ENCODE data around the gene ICOS.

ICOS gene

DNA sequence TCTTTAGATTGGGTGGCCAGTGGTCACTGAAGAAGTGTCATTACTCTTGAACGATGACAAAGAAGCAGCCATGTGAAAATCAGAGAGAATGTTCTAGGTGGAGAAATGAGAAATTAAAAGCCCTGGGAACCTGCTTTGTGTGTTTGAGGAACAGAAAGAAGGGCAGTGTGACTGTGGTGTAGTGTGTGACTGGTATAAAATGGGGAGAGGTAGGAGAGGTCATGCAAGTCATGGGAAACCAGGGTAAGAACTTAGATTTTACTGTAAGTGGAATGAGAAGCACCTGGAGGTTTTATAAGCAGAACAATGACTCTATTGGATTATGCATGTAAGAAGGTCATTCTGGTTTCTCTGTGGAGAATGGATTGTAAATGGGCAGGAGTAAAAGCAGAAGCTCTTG is 12.2 kb downstream of the ICOS start:
- TF ChIP-seq, protein P1, sequence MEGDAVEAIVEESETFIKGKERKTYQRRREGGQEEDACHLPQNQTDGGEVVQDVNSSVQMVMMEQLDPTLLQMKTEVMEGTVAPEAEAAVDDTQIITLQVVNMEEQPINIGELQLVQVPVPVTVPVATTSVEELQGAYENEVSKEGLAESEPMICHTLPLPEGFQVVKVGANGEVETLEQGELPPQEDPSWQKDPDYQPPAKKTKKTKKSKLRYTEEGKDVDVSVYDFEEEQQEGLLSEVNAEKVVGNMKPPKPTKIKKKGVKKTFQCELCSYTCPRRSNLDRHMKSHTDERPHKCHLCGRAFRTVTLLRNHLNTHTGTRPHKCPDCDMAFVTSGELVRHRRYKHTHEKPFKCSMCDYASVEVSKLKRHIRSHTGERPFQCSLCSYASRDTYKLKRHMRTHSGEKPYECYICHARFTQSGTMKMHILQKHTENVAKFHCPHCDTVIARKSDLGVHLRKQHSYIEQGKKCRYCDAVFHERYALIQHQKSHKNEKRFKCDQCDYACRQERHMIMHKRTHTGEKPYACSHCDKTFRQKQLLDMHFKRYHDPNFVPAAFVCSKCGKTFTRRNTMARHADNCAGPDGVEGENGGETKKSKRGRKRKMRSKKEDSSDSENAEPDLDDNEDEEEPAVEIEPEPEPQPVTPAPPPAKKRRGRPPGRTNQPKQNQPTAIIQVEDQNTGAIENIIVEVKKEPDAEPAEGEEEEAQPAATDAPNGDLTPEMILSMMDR (IDR thresholded peaks at IDR 0.05; ENCODE audit: poor library complexity, severe bottlenecking) = no peak
- H3K9me3 ChIP-seq (ENCODE audit: severe bottlenecking) = no peaks in the 10 kb centered on the region
- no peaks in the 10 kb centered on the region for H3K4me1 ChIP-seq (ENCODE audit: insufficient read depth, poor library complexity, severe bottlenecking)
- ATAC-seq (ENCODE audit: low read depth) = no peak
- no peaks in the 10 kb centered on the region for H3K36me3 ChIP-seq (ENCODE audit: low read depth)
- no peaks in the 10 kb centered on the region for H3K27me3 ChIP-seq (ENCODE audit: insufficient read depth, poor library complexity, severe bottlenecking)
- no peak overlapping the region for H3K27ac ChIP-seq (ENCODE audit: poor library complexity, severe bottlenecking)
- no peak for DNase-seq (ENCODE audit: low spot score)
- no peak overlapping the region for H3K4me3 ChIP-seq (ENCODE audit: severe bottlenecking)

DNA sequence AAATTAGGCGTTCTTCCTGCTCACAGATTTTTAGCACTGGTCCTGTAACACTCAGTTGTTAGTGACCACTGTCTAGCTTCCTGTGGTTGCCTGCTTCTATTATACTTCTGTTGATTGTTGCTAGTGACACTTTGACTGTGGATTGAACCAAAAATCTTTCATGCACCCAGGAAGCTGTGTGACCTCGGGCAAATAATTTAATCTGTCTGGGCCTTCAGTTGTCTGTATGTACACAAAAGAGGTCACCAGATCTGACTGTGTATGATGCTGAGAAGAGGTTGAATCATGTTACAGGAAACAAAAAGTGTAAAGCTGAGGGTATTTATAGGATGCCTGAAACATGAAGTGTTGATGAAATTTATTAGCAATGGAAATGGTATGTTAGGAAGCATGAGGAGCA is 12.7 kb downstream of the ICOS start:
- ATAC-seq (ENCODE audit: low read depth) (peak; percentile 66), DNase-seq (ENCODE audit: low spot score) (no peak)
- TF ChIP-seq, protein P1 (IDR thresholded peaks at IDR 0.05; ENCODE audit: poor library complexity, severe bottlenecking) = no peak
- H3K27ac ChIP-seq (ENCODE audit: poor library complexity, severe bottlenecking) = no peak overlapping the region
- H3K9me3 ChIP-seq (ENCODE audit: severe bottlenecking) = no peaks in the 10 kb centered on the region
- H3K36me3 ChIP-seq (ENCODE audit: low read depth) = no peaks in the 10 kb centered on the region
- no peak overlapping the region for H3K4me3 ChIP-seq (ENCODE audit: severe bottlenecking)
- H3K27me3 ChIP-seq (ENCODE audit: insufficient read depth, poor library complexity, severe bottlenecking) = no peaks in the 10 kb centered on the region
- H3K4me1 ChIP-seq (ENCODE audit: insufficient read depth, poor library complexity, severe bottlenecking) = no peaks in the 10 kb centered on the region

DNA sequence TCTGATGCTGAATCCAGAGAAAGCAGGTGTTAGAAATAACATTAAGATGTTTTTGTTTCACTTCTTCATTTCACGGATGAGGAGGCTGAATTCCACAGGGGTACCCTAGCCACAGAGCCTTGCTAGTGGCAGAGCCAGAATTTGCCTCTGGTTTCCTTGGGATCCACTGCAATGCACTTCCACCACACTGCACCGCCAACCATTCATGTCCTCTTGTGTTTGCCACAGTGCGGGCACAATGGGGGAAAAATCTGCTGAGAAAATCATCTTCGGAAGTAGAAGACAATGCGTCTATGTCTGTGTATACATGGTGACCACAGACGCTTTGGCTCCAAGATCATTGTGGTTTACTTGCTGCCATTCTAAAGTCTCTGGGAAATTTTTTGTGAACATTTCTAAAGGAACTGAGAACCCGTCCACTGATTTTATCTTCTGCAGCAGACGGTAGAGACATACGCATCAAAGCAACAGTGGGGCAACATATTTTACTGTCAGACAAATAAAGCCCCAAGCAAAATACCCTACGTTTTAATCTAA is 14.9 kb downstream of the ICOS start:
- no peak overlapping the region for H3K27ac ChIP-seq (ENCODE audit: poor library complexity, severe bottlenecking)
- no peaks in the 10 kb centered on the region for H3K27me3 ChIP-seq (ENCODE audit: insufficient read depth, poor library complexity, severe bottlenecking)
- ATAC-seq (ENCODE audit: low read depth) (peak; percentile 40; the same call in 2 of the 3 replicates), DNase-seq (ENCODE audit: low spot score) (no peak)
- H3K4me1 ChIP-seq (ENCODE audit: insufficient read depth, poor library complexity, severe bottlenecking) = no peaks in the 10 kb centered on the region
- TF ChIP-seq, protein P1 (IDR thresholded peaks at IDR 0.05; ENCODE audit: poor library complexity, severe bottlenecking) = no peak
- no peaks in the 10 kb centered on the region for H3K36me3 ChIP-seq (ENCODE audit: low read depth)
- H3K4me3 ChIP-seq (ENCODE audit: severe bottlenecking) = no peak overlapping the region
- no peaks in the 10 kb centered on the region for H3K9me3 ChIP-seq (ENCODE audit: severe bottlenecking)

DNA sequence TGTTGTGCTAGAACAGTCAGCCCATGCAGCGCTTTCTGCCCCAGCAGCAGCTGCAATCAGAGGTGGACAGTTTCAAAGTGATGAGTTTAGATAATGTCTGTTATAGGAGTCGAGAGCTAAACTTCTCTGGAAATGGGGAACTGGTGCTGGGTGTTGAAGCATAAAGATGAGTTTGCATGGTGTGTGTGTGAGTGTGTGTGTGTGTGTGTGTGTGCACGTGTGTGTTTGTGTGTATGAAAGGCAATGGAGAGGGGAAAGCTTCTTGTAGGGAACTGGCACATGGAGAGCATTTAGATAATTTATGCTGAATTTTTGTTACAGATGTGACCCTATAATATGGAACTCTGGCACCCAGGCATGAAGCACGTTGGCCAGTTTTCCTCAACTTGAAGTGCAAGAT is 22.7 kb downstream of the ICOS start:
- Histone ChIP-seq H3K27me3 (ENCODE audit: insufficient read depth, poor library complexity, severe bottlenecking) (no peaks in the 10 kb centered on the region), H3K4me3 (ENCODE audit: severe bottlenecking) (no peak overlapping the region), H3K36me3 (ENCODE audit: low read depth) (no peaks in the 10 kb centered on the region), H3K27ac (ENCODE audit: poor library complexity, severe bottlenecking) (no peak overlapping the region), H3K4me1 (ENCODE audit: insufficient read depth, poor library complexity, severe bottlenecking) (no peaks in the 10 kb centered on the region), H3K9me3 (ENCODE audit: severe bottlenecking) (no peaks in the 10 kb centered on the region)
- ATAC-seq (ENCODE audit: low read depth) = no peak
- DNase-seq (ENCODE audit: low spot score) = no peak
- TF ChIP-seq, protein P1 (IDR thresholded peaks at IDR 0.05; ENCODE audit: poor library complexity, severe bottlenecking) = no peak

DNA sequence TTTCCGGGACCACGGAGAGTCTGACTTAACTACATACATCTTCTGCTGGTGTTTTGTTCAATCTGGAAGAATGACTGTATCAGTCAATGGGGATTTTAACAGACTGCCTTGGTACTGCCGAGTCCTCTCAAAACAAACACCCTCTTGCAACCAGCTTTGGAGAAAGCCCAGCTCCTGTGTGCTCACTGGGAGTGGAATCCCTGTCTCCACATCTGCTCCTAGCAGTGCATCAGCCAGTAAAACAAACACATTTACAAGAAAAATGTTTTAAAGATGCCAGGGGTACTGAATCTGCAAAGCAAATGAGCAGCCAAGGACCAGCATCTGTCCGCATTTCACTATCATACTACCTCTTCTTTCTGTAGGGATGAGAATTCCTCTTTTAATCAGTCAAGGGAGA is 23.1 kb downstream of the ICOS start:
- H3K36me3 ChIP-seq (ENCODE audit: low read depth) = no peaks in the 10 kb centered on the region
- no peak overlapping the region for H3K27ac ChIP-seq (ENCODE audit: poor library complexity, severe bottlenecking)
- H3K27me3 ChIP-seq (ENCODE audit: insufficient read depth, poor library complexity, severe bottlenecking) = no peaks in the 10 kb centered on the region
- no peaks in the 10 kb centered on the region for H3K4me1 ChIP-seq (ENCODE audit: insufficient read depth, poor library complexity, severe bottlenecking)
- H3K9me3 ChIP-seq (ENCODE audit: severe bottlenecking) = no peaks in the 10 kb centered on the region
- DNase-seq (ENCODE audit: low spot score) (no peak), ATAC-seq (ENCODE audit: low read depth) (no peak)
- H3K4me3 ChIP-seq (ENCODE audit: severe bottlenecking) = no peak overlapping the region
- TF ChIP-seq, protein P1 (IDR thresholded peaks at IDR 0.05; ENCODE audit: poor library complexity, severe bottlenecking) = no peak

All from RWPE2 (cell line).